Endothelial cell of umbilical vein (primary cell): Measurements from ENCODE around the gene PSAPL1. TPM values are rescaled to one million over a fixed set of nuclear protein-coding genes. Genes with fewer than 3 reads are reported as not detected.

Experiments
- BruUV-seq: library from RNA; stranded (reverse); fragments of 400-500 nt; replicated peaks from 2 replicates; lab custom pipeline; 2021; lab: Mats Ljungman, UMichigan
- CTCF ChIA-PET: fragments of 300-600, 350-600 bp; sonication (Branson Sonifier 250); formaldehyde crosslinking; loops from one replicate; lab custom pipeline; 2021; ENCODE audit warnings: antibody characterized with exemption, inconsistent platforms; lab: Charles Lee
- POLR2A ChIA-PET: fragments of 300-600, 350-600 bp; sonication (Branson Sonifier 250); formaldehyde crosslinking; loops from one replicate; lab custom pipeline; 2021; ENCODE audit warnings: antibody characterized with exemption, inconsistent platforms; lab: Charles Lee
- DNase-seq: peaks from one replicate; pipeline ENCODE4 v3.0.0-alpha.2; 2011; ENCODE audit warnings: low read depth, low spot score
- FAIRE-seq: peaks from 2 replicates; lab custom pipeline; 2011; peaks lifted over from hg19 to GRCh38; lab: Jason Lieb, UNC
- H2AFZ ChIP-seq: 2 replicates; pipeline ENCODE4 v1.6.0; 2012; ENCODE audit warnings: low read depth, low read length, control low read depth, inconsistent platforms
- H3K27ac ChIP-seq: 2 replicates; pipeline ENCODE4 v1.5.1; 2011; ENCODE audit warnings: low read depth, mild to moderate bottlenecking, control low read depth, low read length, moderate library complexity; ENCODE audit not compliant: insufficient read depth
- H3K27me3 ChIP-seq, 2 experiments: 2 replicates each; pipeline versions ENCODE4 v1.6.0 to v1.6.1; 2011; ENCODE audit warnings: low read length in 2 of 2, mixed read lengths in 1 of 2; ENCODE audit not compliant: control insufficient read depth in 2 of 2, insufficient read depth in 2 of 2
- H3K36me3 ChIP-seq, 2 experiments: 2 replicates in 1 of 2; 3 replicates in 1 of 2; pipeline ENCODE4 v1.5.1; 2011; ENCODE audit warnings: low read length in 2 of 2, mild to moderate bottlenecking in 1 of 2, moderate library complexity in 1 of 2; ENCODE audit not compliant: control insufficient read depth in 2 of 2, insufficient read depth in 2 of 2; ENCODE audit errors: extremely low read depth in 1 of 2
- H3K4me1 ChIP-seq: 3 replicates; pipeline ENCODE4 v1.5.1; 2011; ENCODE audit warnings: mild to moderate bottlenecking, low read length; ENCODE audit not compliant: control insufficient read depth, insufficient read depth; ENCODE audit errors: extremely low read depth
- H3K4me2 ChIP-seq: 2 replicates; pipeline ENCODE4 v1.6.1; 2011; ENCODE audit warnings: low read length, control low read depth, mixed read lengths; ENCODE audit not compliant: insufficient read depth
- H3K4me3 ChIP-seq, 3 experiments: fragments of 200-600 bp in 1 of 3; sonication (generic), shearing (Covaris generic) in 1 of 3; replicated peaks in 1 of 3; 2 replicates each; pipeline ENCODE4 v1.5.1; 2011 to 2016; ENCODE audit warnings: control low read depth in 3 of 3, low read length in 3 of 3, mild to moderate bottlenecking in 2 of 3, inconsistent platforms in 1 of 3, low read depth in 1 of 3, moderate library complexity in 1 of 3; ENCODE audit not compliant: insufficient read depth in 1 of 3
- H3K79me2 ChIP-seq: 2 replicates; pipeline ENCODE4 v1.6.0; 2012; ENCODE audit warnings: low read length, inconsistent platforms; ENCODE audit not compliant: control insufficient read depth, insufficient read depth
- H3K9ac ChIP-seq: replicated peaks from 2 replicates; pipeline ENCODE3; 2011; ENCODE audit warnings: low read length, control low read depth; ENCODE audit not compliant: insufficient read depth; ENCODE audit errors: extremely low read depth
- H3K9me1 ChIP-seq: replicated peaks from 3 replicates; pipeline ENCODE4 v1.6.0; 2011; ENCODE audit warnings: mild to moderate bottlenecking, low read length; ENCODE audit not compliant: control insufficient read depth, insufficient read depth; ENCODE audit errors: extremely low read depth
- H3K9me3 ChIP-seq: replicated peaks from 2 replicates; pipeline ENCODE4 v1.5.1; 2012; ENCODE audit warnings: low read length, inconsistent platforms; ENCODE audit not compliant: control insufficient read depth, insufficient read depth
- H4K20me1 ChIP-seq: replicated peaks from 2 replicates; pipeline ENCODE3; 2011; ENCODE audit warnings: mild to moderate bottlenecking, low read length; ENCODE audit not compliant: control insufficient read depth, insufficient read depth; ENCODE audit errors: extremely low read depth
- CTCF ChIP-seq, 2 donors: IDR thresholded peaks; 1 replicate in 1 of 2; 2 replicates in 1 of 2; pipeline ENCODE4 v1.5.1; 2011; ENCODE audit warnings: low read length in 2 of 2, mild to moderate bottlenecking in 2 of 2, moderate library complexity in 2 of 2, control low read depth in 1 of 2, inconsistent platforms in 1 of 2, low read depth in 1 of 2; ENCODE audit not compliant: insufficient read depth in 1 of 2; ENCODE audit errors: extremely low read depth in 1 of 2
- EZH2 ChIP-seq: IDR thresholded peaks from 2 replicates; pipeline ENCODE4 v1.6.1; 2012; ENCODE audit warnings: borderline replicate concordance, low read depth, mild to moderate bottlenecking, moderate library complexity, low read length, inconsistent platforms; ENCODE audit not compliant: severe bottlenecking
- FOS ChIP-seq: IDR thresholded peaks from 2 replicates; pipeline ENCODE4 v1.6.1; 2011; ENCODE audit warnings: mild to moderate bottlenecking, low read length, moderate library complexity, borderline replicate concordance; ENCODE audit not compliant: insufficient read depth
- GATA2 ChIP-seq: IDR thresholded peaks from 2 replicates; pipeline ENCODE4 v1.7.0; 2011; ENCODE audit warnings: low read depth, mild to moderate bottlenecking, moderate library complexity, mixed read lengths, low read length; ENCODE audit not compliant: insufficient read length, insufficient read depth
- JUN ChIP-seq: IDR thresholded peaks from 2 replicates; pipeline ENCODE4 v1.6.1; 2011; ENCODE audit warnings: borderline replicate concordance, low read depth; ENCODE audit not compliant: insufficient read length, insufficient read depth
- MAX ChIP-seq: IDR thresholded peaks from 2 replicates; pipeline ENCODE4 v1.6.1; 2011; ENCODE audit not compliant: insufficient read depth, insufficient read length
- MYC ChIP-seq: IDR thresholded peaks from one replicate; pipeline ENCODE4 v1.6.1; 2011; ENCODE audit warnings: mild to moderate bottlenecking, low read depth, low read length
- POLR2A ChIP-seq: IDR thresholded peaks from 2 replicates; pipeline ENCODE4 v1.6.1; 2012; ENCODE audit warnings: low read depth, mild to moderate bottlenecking, control low read depth, low read length
- POLR2AphosphoS5 ChIP-seq: IDR thresholded peaks from 2 replicates; pipeline ENCODE4 v1.6.1; 2012; ENCODE audit warnings: low read depth, mild to moderate bottlenecking, control low read depth, low read length, moderate library complexity; ENCODE audit not compliant: insufficient read depth
- dilution Hi-C: fragments of 300-500 bp; cut with MboI; formaldehyde crosslinking; loops from one replicate; pipeline ENCODE4 v1.15.0; 2019; ENCODE audit warnings: low sequenced_read_pairs; ENCODE audit not compliant: extremely low pct_ligation_motif_present
- intact Hi-C: fragments of 100-400 bp; cut with micrococcal nuclease; formaldehyde crosslinking; loops from one replicate; pipeline ENCODE4 v1.10.0; 2022
- polyA plus RNA-seq, 4 experiments: library from polyadenylated mRNA; depleted of rRNA in 3 of 4; stranded (reverse) in 3 of 4; unstranded in 1 of 4; fragments of >200 nt; gene quantifications; 2 replicates each; pipeline versions ENCODE4 v1.2.1 to v1.2.3, GENCODE V29; 2011 to 2012; ENCODE audit warnings: missing spikeins in 1 of 4
- total RNA-seq: library from RNA; stranded (reverse); gene quantifications from 2 replicates; pipeline ENCODE4 v1.2.3, GENCODE V29; 2021

Gene PSAPL1
- total and polyA plus RNA-seq, 2 donors (not counting 3 experiments of a cell fraction or from before 2014, with no cell fraction given): not detected

- H2AFZ ChIP-seq: no peak overlapping the region
- no peaks in the 10 kb centered on the region for H3K36me3 ChIP-seq
- no peaks in the 10 kb centered on the region for H3K9me1 ChIP-seq
- CTCF ChIA-PET: no interaction called here
- dilution Hi-C loops (no loop called here), intact Hi-C loops (no loop called here)
- POLR2A ChIA-PET: no interaction called here
- no peak overlapping the region for H3K4me3 ChIP-seq
- no peaks in the 10 kb centered on the region for H3K79me2 ChIP-seq
- TF ChIP-seq POLR2AphosphoS5: no peak
- no TSS peak for BruUV-seq
- H4K20me1 ChIP-seq: no peaks in the 10 kb centered on the region
- FAIRE-seq (no peak), DNase-seq (no peak)
- no peaks in the 10 kb centered on the region for H3K9me3 ChIP-seq
- no peak overlapping the region for H3K9ac ChIP-seq
- no peak overlapping the region for H3K27ac ChIP-seq
- H3K27me3 ChIP-seq: no peaks in the 10 kb centered on the region
- no peaks in the 10 kb centered on the region for H3K4me1 ChIP-seq
- H3K4me2 ChIP-seq: no peak overlapping the region
Measured at GRCh38 chr4:7423801-7424552, 10.8 kb downstream of the PSAPL1 start.

GRCh38 chr4:7423391-7423790, 11.3 kb downstream of the PSAPL1 start:
- Histone ChIP-seq H3K9ac (no peak overlapping the region), H3K36me3 (no peaks in the 10 kb centered on the region), H2AFZ (no peak overlapping the region), H3K27me3 (no peaks in the 10 kb centered on the region), H3K9me1 (no peaks in the 10 kb centered on the region), H3K79me2 (no peaks in the 10 kb centered on the region), H3K4me3 (no peak overlapping the region), H3K4me1 (no peaks in the 10 kb centered on the region), H3K4me2 (no peak overlapping the region), H3K27ac (no peak overlapping the region), H4K20me1 (no peaks in the 10 kb centered on the region), H3K9me3 (no peaks in the 10 kb centered on the region)
- ChIA-PET POLR2A (no interaction called here), CTCF (no interaction called here)
- TF ChIP-seq POLR2AphosphoS5 (no peak), POLR2A (no peak), FOS (no peak), JUN (no peak), EZH2 (no peak), GATA2 (no peak), CTCF (IDR thresholded peaks at IDR 0.05; ENCODE audit: extremely low read depth in 1 of 2, insufficient read depth in 1 of 2, low read depth in 1 of 2, low read length in 2 of 2) (no peak), MYC (no peak), MAX (no peak)
- no peak for DNase-seq
- dilution Hi-C loops: no loop called here
- intact Hi-C loops: no loop called here
- FAIRE-seq: no peak
- no TSS peak for BruUV-seq
